ENCODE data around the gene RNF113B. TPM values are rescaled to one million over a fixed set of nuclear protein-coding genes. Genes with fewer than 3 reads are reported as not detected.

Gene RNF113B
- total RNA-seq, 2 experiments from 2014 or later: not detected

DNA sequence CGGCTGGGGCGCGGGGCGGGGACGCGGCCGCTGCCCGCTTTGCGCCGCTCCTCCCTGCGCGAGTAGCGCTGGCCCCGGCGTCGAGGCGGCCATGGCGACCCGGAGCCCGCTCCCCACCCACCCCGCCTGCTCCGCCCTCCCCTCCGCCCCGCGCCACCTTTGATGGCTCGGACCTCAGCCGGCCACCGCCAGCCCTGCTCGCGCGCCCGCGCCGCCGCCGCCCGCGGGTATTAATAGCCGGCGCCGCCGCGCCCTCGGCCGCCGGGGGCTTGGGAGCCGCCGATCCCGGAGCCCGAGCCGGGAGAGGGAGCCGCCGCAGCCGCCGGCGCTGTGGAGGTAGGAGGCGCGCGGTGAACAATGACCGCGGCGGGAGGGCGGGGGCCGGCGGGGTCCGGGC is 33.9 kb downstream of the RNF113B start:
- DNase-seq: peak; percentile 2

GRCh38 chr13:98142380-98143156 is 34.5 kb downstream of the RNF113B start, which contains the start of gene FARP1:
Gene FARP1 (plus strand): TSS chr13:98143094. CDS start chr13:98213243, 70,149 bp downstream.
- Mint-ChIP-seq H3K27ac (no peak within 1 kb of the TSS), H3K36me3 (no peaks in the 10 kb centered on the region), H3K9me3 (no peaks in the 10 kb centered on the region), H3K27me3 (peaks cover 71% of the 10 kb centered on the region), H3K4me3 (peak within 1 kb of the TSS; percentile 69), H3K4me1 (peaks cover 7% of the 10 kb centered on the region)
- DNase-seq: peak; percentile 66

More for the DNA sequence above, 33.9 kb downstream of the RNF113B start:
- Mint-ChIP-seq H3K36me3 (no peaks in the 10 kb centered on the region), H3K27ac (no peak overlapping the region), H3K4me1 (peaks cover 7% of the 10 kb centered on the region), H3K9me3 (no peaks in the 10 kb centered on the region), H3K4me3 (no peak overlapping the region), H3K27me3 (peaks cover 74% of the 10 kb centered on the region)

- H3K27ac Mint-ChIP-seq: no peak overlapping the region
- H3K4me1 Mint-ChIP-seq: peaks cover 7% of the 10 kb centered on the region
- H3K36me3 Mint-ChIP-seq: no peaks in the 10 kb centered on the region
- H3K4me3 Mint-ChIP-seq: peak overlapping the region; percentile 47
- DNase-seq: peak; percentile 1
- H3K9me3 Mint-ChIP-seq: no peaks in the 10 kb centered on the region
- H3K27me3 Mint-ChIP-seq: peaks cover 73% of the 10 kb centered on the region
Observed at GRCh38 chr13:98141509-98142379, 35.3 kb downstream of the RNF113B start.

- DNase-seq: no peak
- no peaks in the 10 kb centered on the region for H3K9me3 Mint-ChIP-seq
- H3K27ac Mint-ChIP-seq: no peak overlapping the region
- H3K27me3 Mint-ChIP-seq: peaks cover 77% of the 10 kb centered on the region
- peaks cover 7% of the 10 kb centered on the region for H3K4me1 Mint-ChIP-seq
- H3K36me3 Mint-ChIP-seq: no peaks in the 10 kb centered on the region
- no peak overlapping the region for H3K4me3 Mint-ChIP-seq
Observed at GRCh38 chr13:98141091-98141490, 36.0 kb downstream of the RNF113B start.

DNA sequence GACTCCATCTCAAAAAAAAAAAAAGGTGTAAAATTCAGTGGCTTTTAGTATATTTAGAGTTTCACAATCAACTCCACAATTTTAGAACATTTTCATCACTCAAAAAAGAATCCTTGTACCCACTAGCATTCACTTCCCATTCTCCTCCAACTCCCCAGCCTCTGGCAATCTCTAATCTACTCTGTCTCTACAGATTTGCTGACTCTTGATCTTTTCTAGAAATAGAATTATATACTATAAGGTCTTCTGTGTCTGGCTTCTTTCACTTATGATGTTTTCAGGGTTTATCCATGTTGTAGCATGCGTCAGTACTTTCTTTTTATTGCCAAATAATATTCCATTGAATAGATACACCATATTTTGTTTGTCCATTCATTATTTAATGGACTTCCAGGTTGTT is 42.2 kb downstream of the RNF113B start:
- no peaks in the 10 kb centered on the region for H3K4me1 Mint-ChIP-seq
- peaks cover 50% of the 10 kb centered on the region for H3K27me3 Mint-ChIP-seq
- H3K4me3 Mint-ChIP-seq: no peak overlapping the region
- no peaks in the 10 kb centered on the region for H3K9me3 Mint-ChIP-seq
- no peak overlapping the region for H3K27ac Mint-ChIP-seq
- no peaks in the 10 kb centered on the region for H3K36me3 Mint-ChIP-seq
- no peak for DNase-seq

DNA sequence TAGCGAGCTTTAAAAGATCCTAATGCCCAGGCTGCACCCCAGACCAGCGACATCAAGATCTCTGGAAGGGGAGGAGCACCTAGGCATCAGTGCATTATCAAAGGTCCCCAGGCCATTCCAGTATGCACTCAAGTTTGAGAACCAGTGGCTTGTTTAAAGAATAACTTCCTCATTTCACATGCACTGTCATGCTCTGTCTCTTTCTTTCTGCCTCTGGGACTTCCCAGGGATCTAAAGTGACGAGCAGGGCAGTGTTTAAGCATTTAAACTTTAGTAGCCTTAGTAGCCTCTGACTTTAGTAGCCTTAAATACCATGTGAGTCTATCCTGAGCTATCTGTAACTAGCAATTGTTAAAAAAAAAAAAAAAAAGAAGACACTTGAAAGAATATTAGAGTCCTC is 43.1 kb downstream of the RNF113B start:
- no peaks in the 10 kb centered on the region for H3K4me1 Mint-ChIP-seq
- no peaks in the 10 kb centered on the region for H3K36me3 Mint-ChIP-seq
- DNase-seq: no peak
- no peak overlapping the region for H3K27ac Mint-ChIP-seq
- no peak overlapping the region for H3K4me3 Mint-ChIP-seq
- peaks cover 2% of the 10 kb centered on the region for H3K9me3 Mint-ChIP-seq
- H3K27me3 Mint-ChIP-seq: peaks cover 41% of the 10 kb centered on the region

DNA sequence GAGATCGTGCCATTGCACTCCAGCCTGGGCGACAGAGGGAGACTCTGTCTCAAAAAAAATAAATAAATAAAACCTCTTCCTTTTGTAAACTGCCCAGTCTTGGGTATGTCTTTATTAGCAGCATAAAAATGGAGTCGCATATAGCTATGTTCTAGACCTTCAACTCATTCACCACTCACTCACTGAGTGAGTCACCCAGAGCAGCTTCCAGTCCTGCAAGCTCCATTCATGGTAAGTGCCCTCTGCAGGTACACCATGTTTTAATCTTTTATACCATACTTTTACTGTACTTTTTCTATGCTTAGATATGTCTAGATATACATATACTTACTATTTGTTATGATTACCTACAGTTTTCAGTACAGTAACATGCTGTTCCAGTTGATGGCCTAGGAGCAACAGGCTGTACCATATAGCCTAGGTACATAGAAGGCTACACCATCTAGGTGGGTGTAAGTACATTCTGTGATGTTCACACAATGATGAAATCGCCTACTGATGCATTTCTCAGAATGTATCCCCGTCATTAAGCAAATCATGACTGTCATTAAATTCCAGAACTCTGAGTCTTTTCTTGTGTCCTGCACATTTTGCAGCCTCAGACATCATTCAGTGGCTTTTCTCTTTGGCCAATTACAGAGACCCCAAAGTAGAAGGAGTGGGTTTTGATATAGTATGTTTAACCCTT is 47.9 kb downstream of the RNF113B start:
- H3K9me3 Mint-ChIP-seq: peaks cover 5% of the 10 kb centered on the region
- H3K27ac Mint-ChIP-seq: no peak overlapping the region
- H3K36me3 Mint-ChIP-seq: no peaks in the 10 kb centered on the region
- H3K27me3 Mint-ChIP-seq: peaks cover 14% of the 10 kb centered on the region
- no peak overlapping the region for H3K4me3 Mint-ChIP-seq
- no peak for DNase-seq
- no peaks in the 10 kb centered on the region for H3K4me1 Mint-ChIP-seq

Other genes with a start within 250 kb of the RNF113B start
- gene IPO5, start 223.6 kb downstream of the RNF113B start, total RNA-seq: 100 to 1,000 TPM; 270 to 277 TPM
- under 1 TPM; 0.21 to 0.48 TPM for gene FARP1, start 34.2 kb downstream of the RNF113B start, total RNA-seq

Measured in activated naive CD8-positive, alpha-beta T cell treated with anti-CD3 and anti-CD28 coated beads for 36 hours (primary cell).